AG09319 (cell line): ENCODE measurements around the gene HNF4A.

Experiments
- DNase-seq: peaks from one replicate; pipeline ENCODE4 v3.0.0-alpha.2; 2010; ENCODE audit warnings: low read depth; ENCODE audit errors: extremely low read depth
- CTCF ChIP-seq: IDR thresholded peaks from 2 replicates; pipeline ENCODE4 v1.5.1; 2011; ENCODE audit warnings: low read depth, mild to moderate bottlenecking, inconsistent platforms, low read length, moderate library complexity

Gene HNF4A

GRCh38 chr20:44429419-44430269, 74.1 kb downstream of the HNF4A start:
- TF ChIP-seq CTCF, result no peak

GRCh38 chr20:44430270-44431065, 75.0 kb downstream of the HNF4A start:
- no peak for DNase-seq
- no peak for TF ChIP-seq CTCF

More at GRCh38 chr20:44429419-44430269, 74.1 kb downstream of the HNF4A start:
- no peak for DNase-seq

GRCh38 chr20:44431118-44431501, 75.6 kb downstream of the HNF4A start:
- no peak for DNase-seq
- TF ChIP-seq CTCF, result no peak

GRCh38 chr20:44431502-44432234, 76.2 kb downstream of the HNF4A start:
- no peak for TF ChIP-seq CTCF
- no peak for DNase-seq

- DNase-seq, result no peak
- TF ChIP-seq CTCF, result no peak
Observed at GRCh38 chr20:44432618-44433577, 77.4 kb downstream of the HNF4A start.

- TF ChIP-seq CTCF, result no peak
- no peak for DNase-seq
Observed at GRCh38 chr20:44433751-44434538, 78.4 kb downstream of the HNF4A start.
